ENCODE measurements around the gene APBA2. TPM values are rescaled to one million over a fixed set of nuclear protein-coding genes. Genes with fewer than 3 reads are reported as not detected.

Gene APBA2
- total RNA-seq, 1 experiment from 2014 or later: 11.2 TPM

DNA sequence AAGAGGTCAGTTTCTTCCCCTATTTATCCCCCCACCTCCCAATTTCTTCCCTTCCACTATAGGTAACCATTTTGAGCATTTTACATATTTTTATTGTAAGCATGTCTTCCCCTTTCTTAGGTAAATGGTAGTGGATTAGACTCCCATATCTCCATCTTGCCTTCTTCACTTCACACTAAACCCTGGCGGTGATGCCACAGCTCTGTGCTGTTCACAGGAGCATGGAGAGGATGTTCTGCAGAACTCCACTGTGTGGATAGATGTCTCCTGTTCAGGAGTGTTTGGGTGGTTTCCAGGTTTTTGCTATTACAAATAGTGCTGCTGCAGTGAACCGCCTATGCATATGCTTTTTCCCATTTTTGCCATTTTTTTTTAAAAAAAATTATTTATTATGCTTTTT, 201.1 kb downstream of the APBA2 start (continued):
- TF ChIP-seq, protein P1, sequence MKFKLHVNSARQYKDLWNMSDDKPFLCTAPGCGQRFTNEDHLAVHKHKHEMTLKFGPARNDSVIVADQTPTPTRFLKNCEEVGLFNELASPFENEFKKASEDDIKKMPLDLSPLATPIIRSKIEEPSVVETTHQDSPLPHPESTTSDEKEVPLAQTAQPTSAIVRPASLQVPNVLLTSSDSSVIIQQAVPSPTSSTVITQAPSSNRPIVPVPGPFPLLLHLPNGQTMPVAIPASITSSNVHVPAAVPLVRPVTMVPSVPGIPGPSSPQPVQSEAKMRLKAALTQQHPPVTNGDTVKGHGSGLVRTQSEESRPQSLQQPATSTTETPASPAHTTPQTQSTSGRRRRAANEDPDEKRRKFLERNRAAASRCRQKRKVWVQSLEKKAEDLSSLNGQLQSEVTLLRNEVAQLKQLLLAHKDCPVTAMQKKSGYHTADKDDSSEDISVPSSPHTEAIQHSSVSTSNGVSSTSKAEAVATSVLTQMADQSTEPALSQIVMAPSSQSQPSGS (CRISPR knock-in tag; IDR thresholded peaks at IDR 0.05; ENCODE audit: borderline replicate concordance, low read depth): no peak
- no peak for TF ChIP-seq NR3C1 (CRISPR knock-in tag; conservative IDR thresholded peaks at IDR 0.05; ENCODE audit: low read depth)
- TF ChIP-seq, protein P2, sequence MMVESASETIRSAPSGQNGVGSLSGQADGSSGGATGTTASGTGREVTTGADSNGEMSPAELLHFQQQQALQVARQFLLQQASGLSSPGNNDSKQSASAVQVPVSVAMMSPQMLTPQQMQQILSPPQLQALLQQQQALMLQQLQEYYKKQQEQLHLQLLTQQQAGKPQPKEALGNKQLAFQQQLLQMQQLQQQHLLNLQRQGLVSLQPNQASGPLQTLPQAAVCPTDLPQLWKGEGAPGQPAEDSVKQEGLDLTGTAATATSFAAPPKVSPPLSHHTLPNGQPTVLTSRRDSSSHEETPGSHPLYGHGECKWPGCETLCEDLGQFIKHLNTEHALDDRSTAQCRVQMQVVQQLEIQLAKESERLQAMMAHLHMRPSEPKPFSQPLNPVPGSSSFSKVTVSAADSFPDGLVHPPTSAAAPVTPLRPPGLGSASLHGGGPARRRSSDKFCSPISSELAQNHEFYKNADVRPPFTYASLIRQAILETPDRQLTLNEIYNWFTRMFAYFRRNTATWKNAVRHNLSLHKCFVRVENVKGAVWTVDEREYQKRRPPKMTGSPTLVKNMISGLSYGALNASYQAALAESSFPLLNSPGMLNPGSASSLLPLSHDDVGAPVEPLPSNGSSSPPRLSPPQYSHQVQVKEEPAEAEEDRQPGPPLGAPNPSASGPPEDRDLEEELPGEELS (CRISPR knock-in tag; IDR thresholded peaks at IDR 0.05): no peak
- TF ChIP-seq ETV6 (CRISPR knock-in tag; IDR thresholded peaks at IDR 0.05): no peak
- TF ChIP-seq, protein P3, sequence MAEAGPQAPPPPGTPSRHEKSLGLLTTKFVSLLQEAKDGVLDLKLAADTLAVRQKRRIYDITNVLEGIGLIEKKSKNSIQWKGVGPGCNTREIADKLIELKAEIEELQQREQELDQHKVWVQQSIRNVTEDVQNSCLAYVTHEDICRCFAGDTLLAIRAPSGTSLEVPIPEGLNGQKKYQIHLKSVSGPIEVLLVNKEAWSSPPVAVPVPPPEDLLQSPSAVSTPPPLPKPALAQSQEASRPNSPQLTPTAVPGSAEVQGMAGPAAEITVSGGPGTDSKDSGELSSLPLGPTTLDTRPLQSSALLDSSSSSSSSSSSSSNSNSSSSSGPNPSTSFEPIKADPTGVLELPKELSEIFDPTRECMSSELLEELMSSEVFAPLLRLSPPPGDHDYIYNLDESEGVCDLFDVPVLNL (CRISPR knock-in tag; IDR thresholded peaks at IDR 0.05; ENCODE audit: borderline replicate concordance, low read depth): no peak
- no peak for TF ChIP-seq ZNF416 (CRISPR knock-in tag; IDR thresholded peaks at IDR 0.05)
- TF ChIP-seq, protein P4, sequence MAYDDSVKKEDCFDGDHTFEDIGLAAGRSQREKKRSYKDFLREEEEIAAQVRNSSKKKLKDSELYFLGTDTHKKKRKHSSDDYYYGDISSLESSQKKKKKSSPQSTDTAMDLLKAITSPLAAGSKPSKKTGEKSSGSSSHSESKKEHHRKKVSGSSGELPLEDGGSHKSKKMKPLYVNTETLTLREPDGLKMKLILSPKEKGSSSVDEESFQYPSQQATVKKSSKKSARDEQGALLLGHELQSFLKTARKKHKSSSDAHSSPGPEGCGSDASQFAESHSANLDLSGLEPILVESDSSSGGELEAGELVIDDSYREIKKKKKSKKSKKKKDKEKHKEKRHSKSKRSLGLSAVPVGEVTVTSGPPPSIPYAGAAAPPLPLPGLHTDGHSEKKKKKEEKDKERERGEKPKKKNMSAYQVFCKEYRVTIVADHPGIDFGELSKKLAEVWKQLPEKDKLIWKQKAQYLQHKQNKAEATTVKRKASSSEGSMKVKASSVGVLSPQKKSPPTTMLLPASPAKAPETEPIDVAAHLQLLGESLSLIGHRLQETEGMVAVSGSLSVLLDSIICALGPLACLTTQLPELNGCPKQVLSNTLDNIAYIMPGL (CRISPR knock-in tag; IDR thresholded peaks at IDR 0.05): no peak
- no peak for TF ChIP-seq CREB1 (CRISPR knock-in tag; IDR thresholded peaks at IDR 0.05)
- no peak for TF ChIP-seq RELA (CRISPR knock-in tag; IDR thresholded peaks at IDR 0.05; ENCODE audit: borderline replicate concordance)

DNA sequence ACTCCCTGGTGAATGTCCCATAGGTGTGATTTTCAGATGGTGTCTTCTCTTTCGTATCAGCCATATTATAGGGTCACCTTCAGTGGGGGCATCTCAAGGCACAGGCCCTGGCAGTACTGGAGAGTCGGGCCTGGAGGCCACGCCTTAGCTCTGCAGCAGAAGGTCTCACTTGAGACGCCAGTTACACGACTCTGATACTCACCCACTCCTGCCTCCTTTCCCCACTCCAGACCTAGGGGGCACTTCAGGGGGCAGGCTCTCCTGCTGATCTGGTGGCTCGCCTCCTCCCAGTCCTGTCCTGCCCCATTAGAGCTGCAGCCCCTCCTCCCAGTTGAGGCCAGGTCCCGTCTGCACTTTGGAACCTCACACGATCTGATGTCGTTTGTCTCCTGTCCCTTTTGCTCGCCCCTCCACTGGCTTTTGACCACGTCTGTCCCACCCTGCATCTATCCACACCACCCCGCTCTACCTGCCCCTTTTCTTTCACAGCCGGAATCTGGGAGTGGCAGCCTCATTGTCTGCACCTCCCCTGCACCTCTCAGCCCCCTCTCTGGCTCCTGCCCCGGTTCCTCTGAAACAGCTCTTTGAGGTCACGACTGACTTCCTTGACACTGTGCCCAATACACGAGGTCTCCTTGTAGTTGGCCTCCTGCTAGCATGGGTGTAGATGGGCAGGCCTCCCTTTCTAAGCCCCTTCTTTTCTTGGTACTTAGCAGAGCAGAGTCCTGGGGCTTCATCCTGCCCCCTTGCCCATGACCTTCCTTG, 201.9 kb downstream of the APBA2 start:
- ChIA-PET CTCF (interaction anchor here (0.8 to 8.2 kb wide), 7 partner anchors 9 to 166 kb away, joined by 3 to 153 read pairs (median 4); no protein-coding TSS in a partner anchor), POLR2A (interaction anchor here (0.5 kb wide), 1 partner anchor 138 kb away, joined by 3 read pairs; no protein-coding TSS in a partner anchor)
- Mint-ChIP-seq H3K27ac (no peak overlapping the region), H3K4me3 (no peak overlapping the region), H3K27me3 (ENCODE audit: low read depth) (no peaks in the 10 kb centered on the region), H3K9me3 (peaks cover 17% of the 10 kb centered on the region), H3K4me1 (peaks cover 11% of the 10 kb centered on the region), H3K36me3 (peaks cover 10% of the 10 kb centered on the region)
- TF ChIP-seq, protein P5, sequence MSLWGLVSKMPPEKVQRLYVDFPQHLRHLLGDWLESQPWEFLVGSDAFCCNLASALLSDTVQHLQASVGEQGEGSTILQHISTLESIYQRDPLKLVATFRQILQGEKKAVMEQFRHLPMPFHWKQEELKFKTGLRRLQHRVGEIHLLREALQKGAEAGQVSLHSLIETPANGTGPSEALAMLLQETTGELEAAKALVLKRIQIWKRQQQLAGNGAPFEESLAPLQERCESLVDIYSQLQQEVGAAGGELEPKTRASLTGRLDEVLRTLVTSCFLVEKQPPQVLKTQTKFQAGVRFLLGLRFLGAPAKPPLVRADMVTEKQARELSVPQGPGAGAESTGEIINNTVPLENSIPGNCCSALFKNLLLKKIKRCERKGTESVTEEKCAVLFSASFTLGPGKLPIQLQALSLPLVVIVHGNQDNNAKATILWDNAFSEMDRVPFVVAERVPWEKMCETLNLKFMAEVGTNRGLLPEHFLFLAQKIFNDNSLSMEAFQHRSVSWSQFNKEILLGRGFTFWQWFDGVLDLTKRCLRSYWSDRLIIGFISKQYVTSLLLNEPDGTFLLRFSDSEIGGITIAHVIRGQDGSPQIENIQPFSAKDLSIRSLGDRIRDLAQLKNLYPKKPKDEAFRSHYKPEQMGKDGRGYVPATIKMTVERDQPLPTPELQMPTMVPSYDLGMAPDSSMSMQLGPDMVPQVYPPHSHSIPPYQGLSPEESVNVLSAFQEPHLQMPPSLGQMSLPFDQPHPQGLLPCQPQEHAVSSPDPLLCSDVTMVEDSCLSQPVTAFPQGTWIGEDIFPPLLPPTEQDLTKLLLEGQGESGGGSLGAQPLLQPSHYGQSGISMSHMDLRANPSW (CRISPR knock-in tag; conservative IDR thresholded peaks at IDR 0.05; ENCODE audit: low read depth): no peak
- no peak for TF ChIP-seq ELF4 (CRISPR knock-in tag; IDR thresholded peaks at IDR 0.05; ENCODE audit: low read depth)
- no peak for TF ChIP-seq ZNF396 (CRISPR knock-in tag; IDR thresholded peaks at IDR 0.05; ENCODE audit: borderline replicate concordance)
- no peak for TF ChIP-seq NFYB (CRISPR knock-in tag; conservative IDR thresholded peaks at IDR 0.05; ENCODE audit: low read depth)
- no peak for TF ChIP-seq ZNF671 (CRISPR knock-in tag; IDR thresholded peaks at IDR 0.05)
- no peak for TF ChIP-seq FOXJ3 (CRISPR knock-in tag; IDR thresholded peaks at IDR 0.05; ENCODE audit: borderline replicate concordance)
- TF ChIP-seq, protein P6, sequence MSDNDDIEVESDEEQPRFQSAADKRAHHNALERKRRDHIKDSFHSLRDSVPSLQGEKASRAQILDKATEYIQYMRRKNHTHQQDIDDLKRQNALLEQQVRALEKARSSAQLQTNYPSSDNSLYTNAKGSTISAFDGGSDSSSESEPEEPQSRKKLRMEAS (CRISPR knock-in tag; IDR thresholded peaks at IDR 0.05): no peak
- no peak for ATAC-seq
- no peak for DNase-seq (ENCODE audit: low spot score)
